PC-9 (cell line): ENCODE measurements around the gene TMPRSS2. TPM values are rescaled to one million over a fixed set of nuclear protein-coding genes. Genes with fewer than 3 reads are reported as not detected.

ENCODE experiments used
- BruUV-seq: library from RNA; stranded (reverse); fragments of 400-500 nt; replicated peaks from 2 replicates; lab custom pipeline; 2021; lab: Mats Ljungman, UMichigan
- CTCF ChIA-PET: fragments of 300-600 bp; sonication (Branson Sonifier 250); formaldehyde crosslinking; loops from one replicate; lab custom pipeline; 2022; ENCODE audit warnings: antibody characterized with exemption; lab: Charles Lee
- POLR2A ChIA-PET: fragments of 300-600 bp; sonication (Branson Sonifier 250); formaldehyde crosslinking; loops from one replicate; lab custom pipeline; 2022; ENCODE audit warnings: antibody characterized with exemption; ENCODE audit not compliant: unreplicated experiment; lab: Charles Lee
- DNase-seq, 2 experiments: peaks; one replicate each; pipeline versions ENCODE4 v3.0.0 to v3.0.0-alpha.2; 2015 to 2022; ENCODE audit warnings: mixed read lengths in 1 of 2
- H2AFZ ChIP-seq: fragments of 200-600 bp; sonication (generic); 2 replicates; pipeline ENCODE4 v1.8.1; 2017; ENCODE audit warnings: antibody characterized with exemption
- H3F3A ChIP-seq: fragments of 200-600 bp; sonication (generic); 2 replicates; pipeline ENCODE4 v1.8.1; 2017; ENCODE audit warnings: antibody characterized with exemption, mild to moderate bottlenecking, low read depth; ENCODE audit not compliant: insufficient read depth
- H3K27ac ChIP-seq: fragments of 200-600 bp; sonication (generic); 2 replicates; pipeline ENCODE4 v1.6.1; 2016; ENCODE audit warnings: mixed run types
- H3K27me3 ChIP-seq: fragments of 200-600 bp; sonication (generic); 2 replicates; pipeline ENCODE4 v1.6.1; 2016; ENCODE audit warnings: low read depth, mixed run types; ENCODE audit not compliant: insufficient read depth
- H3K36me3 ChIP-seq: fragments of 200-600 bp; sonication (generic); 2 replicates; pipeline ENCODE4 v1.6.1; 2016; ENCODE audit warnings: low read depth, mixed run types
- H3K4me1 ChIP-seq: fragments of 200-600 bp; sonication (generic); replicated peaks from 2 replicates; pipeline ENCODE4 v1.6.1; 2016; ENCODE audit warnings: mixed run types; ENCODE audit not compliant: insufficient read depth
- H3K4me2 ChIP-seq: fragments of 200-600 bp; sonication (generic); 2 replicates; pipeline ENCODE4 v1.6.1; 2017; ENCODE audit warnings: mixed run types
- H3K4me3 ChIP-seq: fragments of 200-600 bp; sonication (generic); 2 replicates; pipeline ENCODE4 v1.6.1; 2016; ENCODE audit warnings: mixed run types
- H3K79me2 ChIP-seq: fragments of 200-600 bp; sonication (generic); 2 replicates; pipeline ENCODE4 v1.6.1; 2017; ENCODE audit warnings: low read depth, mixed run types
- H3K9me2 ChIP-seq: fragments of 200-600 bp; sonication (generic); 2 replicates; pipeline ENCODE4 v1.8.1; 2017; ENCODE audit warnings: mild to moderate bottlenecking; ENCODE audit not compliant: insufficient read depth
- H3K9me3 ChIP-seq: fragments of 200-600 bp; sonication (generic); 2 replicates; pipeline ENCODE4 v1.8.1; 2016; ENCODE audit warnings: low read depth; ENCODE audit not compliant: insufficient read depth
- H4K20me1 ChIP-seq: fragments of 200-600 bp; sonication (generic); 2 replicates; pipeline ENCODE4 v1.8.1; 2017; ENCODE audit not compliant: insufficient read depth
- EZH2 ChIP-seq: fragments of 200-600 bp; sonication (generic); IDR thresholded peaks from 2 replicates; pipeline ENCODE4 v1.8.0; 2017; ENCODE audit warnings: antibody characterized with exemption, low read depth
- intact Hi-C: fragments of 100-400 bp; cut with micrococcal nuclease; formaldehyde crosslinking; loops from one replicate; pipeline ENCODE4 v1.10.0; 2022; ENCODE audit not compliant: unreplicated experiment
- total RNA-seq: library from RNA; stranded (reverse); gene quantifications from 2 replicates; pipeline ENCODE4 v1.2.3, GENCODE V29; 2021
- TF ChIP-seq, protein P1 (sequence below): fragments of 200-600 bp; sonication (generic); conservative IDR thresholded peaks from 2 replicates; pipeline ENCODE4 v1.6.1; 2017; ENCODE audit warnings: mixed run types, antibody characterized with exemption, mild to moderate bottlenecking, moderate library complexity

TMPRSS2 gene
- total RNA-seq, 1 experiment from 2014 or later, result 0.61 TPM

DNA sequence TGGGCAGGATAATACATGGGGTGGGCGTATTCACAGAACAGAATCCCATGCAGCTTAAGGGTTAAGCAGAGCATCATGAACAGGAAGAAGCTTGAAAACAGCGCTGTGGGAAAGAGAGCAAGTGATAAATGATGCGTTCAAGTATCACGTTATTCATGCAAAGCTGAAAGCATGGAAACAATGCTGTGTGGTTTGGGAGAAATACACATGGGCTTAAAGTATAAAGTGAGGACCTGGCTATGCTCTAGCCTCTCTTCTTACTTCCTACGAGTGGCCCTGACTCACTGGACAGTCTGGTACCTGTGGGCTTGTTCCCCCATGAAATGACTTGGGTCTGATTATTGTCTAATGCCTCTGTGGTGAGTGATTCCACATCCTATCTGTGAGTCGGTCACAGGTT is 25.7 kb downstream of the TMPRSS2 start:
- intact Hi-C loops, result no loop called here
- H3F3A ChIP-seq, result peaks cover 11% of the 10 kb centered on the region; the same call in 1 of the 2 replicates
- no TSS peak for BruUV-seq
- no peaks in the 10 kb centered on the region for H3K36me3 ChIP-seq
- DNase-seq, result no peak
- no peaks in the 10 kb centered on the region for H4K20me1 ChIP-seq
- no peaks in the 10 kb centered on the region for H3K9me3 ChIP-seq
- ChIA-PET POLR2A (no interaction called here), CTCF (no interaction called here)
- no peak overlapping the region for H3K4me3 ChIP-seq
- no peak overlapping the region for H3K4me2 ChIP-seq
- H3K9me2 ChIP-seq, result no peaks in the 10 kb centered on the region
- no peak overlapping the region for H3K27ac ChIP-seq
- H2AFZ ChIP-seq, result no peak overlapping the region
- peaks cover 11% of the 10 kb centered on the region for H3K4me1 ChIP-seq
- H3K27me3 ChIP-seq, result no peaks in the 10 kb centered on the region
- TF ChIP-seq, protein P1, sequence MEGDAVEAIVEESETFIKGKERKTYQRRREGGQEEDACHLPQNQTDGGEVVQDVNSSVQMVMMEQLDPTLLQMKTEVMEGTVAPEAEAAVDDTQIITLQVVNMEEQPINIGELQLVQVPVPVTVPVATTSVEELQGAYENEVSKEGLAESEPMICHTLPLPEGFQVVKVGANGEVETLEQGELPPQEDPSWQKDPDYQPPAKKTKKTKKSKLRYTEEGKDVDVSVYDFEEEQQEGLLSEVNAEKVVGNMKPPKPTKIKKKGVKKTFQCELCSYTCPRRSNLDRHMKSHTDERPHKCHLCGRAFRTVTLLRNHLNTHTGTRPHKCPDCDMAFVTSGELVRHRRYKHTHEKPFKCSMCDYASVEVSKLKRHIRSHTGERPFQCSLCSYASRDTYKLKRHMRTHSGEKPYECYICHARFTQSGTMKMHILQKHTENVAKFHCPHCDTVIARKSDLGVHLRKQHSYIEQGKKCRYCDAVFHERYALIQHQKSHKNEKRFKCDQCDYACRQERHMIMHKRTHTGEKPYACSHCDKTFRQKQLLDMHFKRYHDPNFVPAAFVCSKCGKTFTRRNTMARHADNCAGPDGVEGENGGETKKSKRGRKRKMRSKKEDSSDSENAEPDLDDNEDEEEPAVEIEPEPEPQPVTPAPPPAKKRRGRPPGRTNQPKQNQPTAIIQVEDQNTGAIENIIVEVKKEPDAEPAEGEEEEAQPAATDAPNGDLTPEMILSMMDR, result no peak
- TF ChIP-seq EZH2, result no peak
- H3K79me2 ChIP-seq, result no peaks in the 10 kb centered on the region

DNA sequence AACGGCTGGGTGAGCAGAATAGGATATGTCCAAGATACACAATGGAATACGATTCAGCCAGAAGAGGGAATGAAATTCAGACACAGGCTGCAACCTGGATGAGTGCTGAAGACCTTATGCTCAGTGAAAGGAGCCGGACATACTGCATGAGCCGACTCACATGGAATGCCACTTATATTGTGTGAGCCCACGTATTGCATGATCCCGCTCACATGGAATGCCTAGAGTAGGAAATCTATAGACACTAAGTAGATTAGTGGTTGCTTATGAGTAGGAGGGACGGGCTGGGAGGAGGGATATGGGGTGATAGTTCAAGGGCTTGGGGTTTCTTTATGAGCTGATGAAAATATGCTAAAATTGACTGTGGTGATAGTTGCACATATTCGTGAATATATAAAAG is 26.8 kb downstream of the TMPRSS2 start:
- no peak overlapping the region for H3K4me3 ChIP-seq
- intact Hi-C loops, result no loop called here
- peaks cover 11% of the 10 kb centered on the region for H3K4me1 ChIP-seq

DNA sequence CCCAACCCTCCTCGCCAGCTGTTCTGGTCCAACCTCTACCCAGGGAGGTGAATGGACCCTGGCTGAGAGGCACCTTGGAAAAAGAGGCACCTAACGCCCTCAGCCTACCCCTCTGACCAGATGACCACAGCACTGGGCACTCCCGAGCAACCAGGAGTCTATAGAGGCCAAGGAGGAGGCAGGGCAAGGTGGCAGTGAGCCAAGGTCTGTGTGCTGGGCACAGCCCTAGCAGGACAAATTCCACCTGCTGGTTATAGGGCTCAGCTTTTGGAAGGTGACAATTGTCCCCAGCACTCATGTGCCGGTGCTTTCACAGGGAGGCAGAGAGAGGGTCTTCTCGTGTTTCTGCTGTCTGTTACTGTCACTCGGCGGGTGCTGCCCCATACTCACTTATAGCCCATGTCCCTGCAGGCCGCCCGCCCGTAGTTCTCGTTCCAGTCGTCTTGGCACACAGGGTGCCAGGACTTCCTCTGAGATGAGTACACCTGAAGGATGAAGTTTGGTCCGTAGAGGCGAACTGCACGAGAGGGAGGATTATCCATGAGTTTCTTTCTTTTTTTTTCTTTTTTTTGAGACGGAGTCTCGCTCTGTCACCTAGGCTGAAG is 27.8 kb downstream of the TMPRSS2 start:
- H3K4me3 ChIP-seq, result no peak overlapping the region
- H3F3A ChIP-seq, result peaks cover 11% of the 10 kb centered on the region; the same call in 1 of the 2 replicates
- H2AFZ ChIP-seq, result no peak overlapping the region
- no peaks in the 10 kb centered on the region for H4K20me1 ChIP-seq
- intact Hi-C loops, result no loop called here
- ChIA-PET CTCF (no interaction called here), POLR2A (no interaction called here)
- H3K27me3 ChIP-seq, result no peaks in the 10 kb centered on the region
- no peaks in the 10 kb centered on the region for H3K9me2 ChIP-seq
- H3K27ac ChIP-seq, result no peak overlapping the region
- DNase-seq, result no peak
- H3K79me2 ChIP-seq, result no peaks in the 10 kb centered on the region
- BruUV-seq, result no TSS peak
- H3K4me1 ChIP-seq, result peaks cover 11% of the 10 kb centered on the region
- no peaks in the 10 kb centered on the region for H3K36me3 ChIP-seq
- H3K9me3 ChIP-seq, result no peaks in the 10 kb centered on the region
- H3K4me2 ChIP-seq, result no peak overlapping the region
- no peak for TF ChIP-seq EZH2
- TF ChIP-seq, protein P1, result no peak

More for the DNA sequence above, 26.8 kb downstream of the TMPRSS2 start:
- Histone ChIP-seq H2AFZ (no peak overlapping the region), H3K9me3 (no peaks in the 10 kb centered on the region), H4K20me1 (no peaks in the 10 kb centered on the region), H3K79me2 (no peaks in the 10 kb centered on the region), H3K27me3 (no peaks in the 10 kb centered on the region), H3F3A (peaks cover 11% of the 10 kb centered on the region; the same call in 1 of the 2 replicates), H3K4me2 (no peak overlapping the region), H3K36me3 (no peaks in the 10 kb centered on the region), H3K27ac (no peak overlapping the region), H3K9me2 (no peaks in the 10 kb centered on the region)
- TF ChIP-seq, protein P1, result no peak
- no peak for TF ChIP-seq EZH2
- DNase-seq, result no peak
- ChIA-PET CTCF (no interaction called here), POLR2A (interaction anchor here (0.6 kb wide), 1 partner anchor 109 kb away, joined by 5 read pairs; no protein-coding TSS in a partner anchor)
- no TSS peak for BruUV-seq
